GM18519 (cell line): Measurements from ENCODE around the gene SMG7.
"Not testable (repeated sequence)": the region's sequence is repeated elsewhere in the genome, so short reads cannot be mapped to it uniquely, and the experiment has no call there.

Experiments
- ATAC-seq: cut with Tn5 transposase; IDR thresholded peaks from one replicate; pipeline ENCODE4 v1.9.1; 2021; ENCODE audit warnings: mild to moderate bottlenecking, moderate library complexity; ENCODE audit not compliant: unreplicated experiment, low FRiP score

Gene SMG7, protein sequence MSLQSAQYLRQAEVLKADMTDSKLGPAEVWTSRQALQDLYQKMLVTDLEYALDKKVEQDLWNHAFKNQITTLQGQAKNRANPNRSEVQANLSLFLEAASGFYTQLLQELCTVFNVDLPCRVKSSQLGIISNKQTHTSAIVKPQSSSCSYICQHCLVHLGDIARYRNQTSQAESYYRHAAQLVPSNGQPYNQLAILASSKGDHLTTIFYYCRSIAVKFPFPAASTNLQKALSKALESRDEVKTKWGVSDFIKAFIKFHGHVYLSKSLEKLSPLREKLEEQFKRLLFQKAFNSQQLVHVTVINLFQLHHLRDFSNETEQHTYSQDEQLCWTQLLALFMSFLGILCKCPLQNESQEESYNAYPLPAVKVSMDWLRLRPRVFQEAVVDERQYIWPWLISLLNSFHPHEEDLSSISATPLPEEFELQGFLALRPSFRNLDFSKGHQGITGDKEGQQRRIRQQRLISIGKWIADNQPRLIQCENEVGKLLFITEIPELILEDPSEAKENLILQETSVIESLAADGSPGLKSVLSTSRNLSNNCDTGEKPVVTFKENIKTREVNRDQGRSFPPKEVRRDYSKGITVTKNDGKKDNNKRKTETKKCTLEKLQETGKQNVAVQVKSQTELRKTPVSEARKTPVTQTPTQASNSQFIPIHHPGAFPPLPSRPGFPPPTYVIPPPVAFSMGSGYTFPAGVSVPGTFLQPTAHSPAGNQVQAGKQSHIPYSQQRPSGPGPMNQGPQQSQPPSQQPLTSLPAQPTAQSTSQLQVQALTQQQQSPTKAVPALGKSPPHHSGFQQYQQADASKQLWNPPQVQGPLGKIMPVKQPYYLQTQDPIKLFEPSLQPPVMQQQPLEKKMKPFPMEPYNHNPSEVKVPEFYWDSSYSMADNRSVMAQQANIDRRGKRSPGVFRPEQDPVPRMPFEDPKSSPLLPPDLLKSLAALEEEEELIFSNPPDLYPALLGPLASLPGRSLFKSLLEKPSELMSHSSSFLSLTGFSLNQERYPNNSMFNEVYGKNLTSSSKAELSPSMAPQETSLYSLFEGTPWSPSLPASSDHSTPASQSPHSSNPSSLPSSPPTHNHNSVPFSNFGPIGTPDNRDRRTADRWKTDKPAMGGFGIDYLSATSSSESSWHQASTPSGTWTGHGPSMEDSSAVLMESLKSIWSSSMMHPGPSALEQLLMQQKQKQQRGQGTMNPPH

DNA sequence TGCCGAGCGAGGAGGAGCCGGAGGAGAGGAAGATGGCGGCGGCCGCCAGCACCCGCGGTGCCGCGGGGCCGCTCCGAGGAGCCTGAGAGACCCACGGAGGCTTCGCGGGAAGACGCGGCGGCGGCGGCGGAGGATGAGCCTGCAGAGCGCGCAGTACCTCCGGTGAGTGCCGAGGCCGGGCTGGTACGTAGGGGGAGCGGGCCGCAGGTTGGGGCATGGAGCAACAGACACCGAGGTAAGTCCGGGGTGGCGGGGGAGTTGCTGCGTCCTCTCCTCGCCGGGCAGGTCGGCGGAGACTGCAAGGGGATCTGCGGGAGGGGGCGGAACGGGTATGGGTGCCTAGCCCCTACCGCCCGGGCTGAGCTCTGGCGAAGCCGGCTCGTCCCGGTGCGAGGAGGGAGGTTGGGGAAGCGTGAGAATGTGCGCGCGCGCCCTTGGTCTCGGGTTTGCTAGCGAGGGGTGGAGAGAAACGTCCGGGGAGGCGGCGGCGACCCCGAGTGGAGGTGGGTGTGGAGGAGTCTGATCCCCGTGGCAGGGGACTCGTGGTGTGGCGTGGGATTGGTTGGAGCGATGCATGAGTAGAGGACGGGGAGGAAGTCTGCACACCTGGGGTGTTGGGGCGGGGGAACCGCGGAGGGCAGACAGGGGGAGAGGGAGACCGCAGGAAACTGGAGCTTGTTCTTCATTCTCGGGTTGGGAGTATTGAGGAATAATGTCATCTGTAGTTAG, at the start of gene SMG7:
Gene SMG7 (plus strand): TSS at position 12 of the 729 bp plus-strand sequence. CDS start 122 bp downstream, at position 134.
- ATAC-seq: peak; percentile 8

DNA sequence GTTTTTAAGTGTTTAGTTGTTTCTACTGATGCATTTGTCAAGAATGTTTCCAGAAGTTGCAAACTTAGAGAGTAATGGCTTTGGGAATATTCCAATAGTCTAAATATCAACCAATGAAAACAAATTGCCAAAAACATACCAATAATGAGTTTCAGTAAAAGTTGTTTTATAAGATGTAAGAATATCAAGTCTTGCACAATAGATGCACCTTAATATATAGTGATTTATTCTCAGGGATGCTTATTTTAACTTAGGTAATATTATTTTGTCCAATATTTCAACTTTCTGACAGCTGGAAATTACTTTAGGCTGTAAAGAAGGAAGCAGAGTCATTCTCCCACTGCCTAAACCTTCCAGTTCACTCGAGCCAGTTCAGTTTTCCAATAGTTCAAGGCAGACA, 48.8 kb upstream of the SMG7 start:
- no peak for ATAC-seq

DNA sequence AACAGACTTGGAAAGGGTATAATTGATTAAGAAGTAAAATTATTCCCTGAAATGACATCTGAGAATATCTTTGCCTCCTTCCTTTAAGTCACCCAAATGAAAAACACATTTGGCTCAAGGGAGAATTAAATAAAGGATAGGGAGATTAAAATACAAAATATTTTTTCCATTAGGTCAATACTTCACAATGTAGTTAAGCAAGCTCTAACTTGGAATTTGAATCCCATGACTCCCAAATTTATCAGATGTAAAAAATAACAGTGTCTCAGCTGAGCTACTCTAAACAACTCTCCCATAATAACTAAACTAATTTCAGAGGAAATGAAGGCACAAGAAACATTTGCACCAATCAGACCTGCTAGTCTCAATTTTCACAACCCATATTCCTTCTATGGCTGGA, 47.6 kb upstream of the SMG7 start:
- no peak for ATAC-seq

DNA sequence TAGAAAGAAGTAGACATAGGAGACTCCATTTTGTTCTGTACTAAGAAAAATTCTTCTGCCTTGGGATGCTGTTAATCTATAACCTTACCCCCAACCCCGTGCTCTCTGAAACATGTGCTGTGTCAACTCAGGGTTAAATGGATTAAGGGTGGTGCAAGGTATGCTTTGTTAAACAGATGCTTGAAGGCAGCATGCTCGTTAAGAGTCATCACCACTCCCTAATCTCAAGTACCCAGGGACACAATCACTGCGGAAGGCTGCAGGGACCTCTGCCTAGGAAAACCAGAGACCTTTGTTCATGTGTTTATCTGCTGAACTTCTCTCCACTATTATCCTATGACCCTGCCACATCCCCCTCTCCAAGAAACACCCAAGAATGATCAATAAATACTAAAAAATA, 44.7 kb upstream of the SMG7 start:
- ATAC-seq: not testable (repeated sequence)

DNA sequence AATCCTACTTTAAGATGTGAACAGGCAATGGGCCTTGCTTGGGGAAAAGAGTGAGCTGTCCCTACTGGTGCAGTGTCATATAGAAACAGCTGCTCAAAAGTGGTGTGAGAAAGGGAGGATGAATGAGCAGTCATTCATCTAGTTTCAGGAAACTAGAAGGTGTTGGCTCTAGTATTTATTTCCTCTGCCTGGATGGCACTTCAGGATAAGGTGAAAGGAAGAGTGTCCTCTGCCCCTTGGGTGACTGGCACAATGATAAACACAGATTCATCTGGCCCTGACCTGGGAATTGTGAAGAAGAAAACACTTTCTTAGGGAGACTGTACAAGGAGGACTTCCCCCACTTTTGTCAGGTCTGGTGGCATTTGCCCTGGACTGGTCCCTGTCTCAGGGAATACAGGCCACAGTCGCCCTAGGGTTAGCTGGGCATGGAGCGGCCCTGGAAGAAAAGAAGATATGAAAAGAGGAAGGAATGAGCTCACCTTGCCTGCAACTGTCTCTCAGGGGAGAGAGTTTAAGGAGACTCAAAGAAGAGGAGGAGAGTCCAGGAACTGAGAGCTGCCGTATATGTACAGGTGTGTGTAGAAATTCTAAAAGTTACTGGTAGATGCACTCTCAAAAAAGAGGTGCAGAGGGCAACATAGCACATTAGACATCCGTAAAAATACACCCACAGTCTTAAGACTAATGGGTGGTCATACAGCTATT, 40.3 kb upstream of the SMG7 start:
- ATAC-seq: no peak

DNA sequence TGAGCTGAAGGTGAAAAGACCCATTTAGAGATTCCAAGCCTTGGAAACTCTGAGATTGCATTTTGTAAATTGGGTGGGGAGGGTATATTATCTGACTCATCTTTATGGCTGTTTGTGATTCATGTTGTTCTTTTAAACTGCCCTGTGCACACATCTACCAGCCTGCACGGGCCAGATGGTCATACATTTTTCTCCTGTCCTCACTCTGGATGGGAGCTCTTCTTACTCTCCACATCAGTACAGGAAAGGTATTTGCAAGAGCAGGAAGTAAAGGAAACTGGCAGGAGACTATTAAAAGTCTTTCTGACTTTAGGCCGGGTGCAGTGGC, 39.8 kb upstream of the SMG7 start:
- ATAC-seq: no peak

DNA sequence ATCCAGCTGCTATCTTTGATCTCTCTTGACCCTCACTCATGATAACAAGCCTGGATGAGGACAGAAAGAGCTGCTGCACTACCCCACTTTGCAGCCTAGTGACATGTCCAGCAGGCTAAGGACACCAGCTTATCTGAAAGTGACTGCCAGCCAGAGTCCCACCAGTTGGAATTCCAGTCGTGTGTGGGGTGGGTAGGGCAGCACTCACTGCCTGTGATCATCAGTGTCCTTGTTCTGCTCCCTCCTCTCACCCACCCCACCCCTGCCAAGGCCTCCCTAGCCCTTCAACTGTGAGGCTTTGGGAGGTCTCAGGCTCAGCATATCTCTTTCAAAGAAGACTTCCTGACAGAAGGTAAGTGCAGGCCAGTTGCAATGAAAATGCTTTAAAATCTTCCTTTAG, 38.6 kb upstream of the SMG7 start:
- no peak for ATAC-seq

DNA sequence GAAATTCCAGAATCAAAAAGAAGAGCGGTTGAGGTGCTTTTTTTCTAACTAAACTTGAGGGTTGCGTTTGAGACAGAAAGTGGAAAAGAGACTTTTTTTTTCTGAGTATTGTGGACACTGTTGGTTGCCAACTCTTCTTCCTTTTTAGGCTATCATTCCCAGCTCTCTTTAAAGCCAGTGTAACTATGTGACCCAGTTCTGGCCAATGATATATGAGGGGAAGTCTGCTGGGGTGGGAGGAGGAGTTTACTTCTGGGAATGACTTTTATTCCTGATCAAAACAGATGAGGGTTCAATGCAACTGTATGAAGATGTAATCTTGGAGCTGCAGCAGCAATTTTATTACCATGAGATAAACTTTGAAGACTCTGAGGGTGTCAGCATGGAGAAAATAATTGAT, 36.8 kb upstream of the SMG7 start:
- no peak for ATAC-seq

DNA sequence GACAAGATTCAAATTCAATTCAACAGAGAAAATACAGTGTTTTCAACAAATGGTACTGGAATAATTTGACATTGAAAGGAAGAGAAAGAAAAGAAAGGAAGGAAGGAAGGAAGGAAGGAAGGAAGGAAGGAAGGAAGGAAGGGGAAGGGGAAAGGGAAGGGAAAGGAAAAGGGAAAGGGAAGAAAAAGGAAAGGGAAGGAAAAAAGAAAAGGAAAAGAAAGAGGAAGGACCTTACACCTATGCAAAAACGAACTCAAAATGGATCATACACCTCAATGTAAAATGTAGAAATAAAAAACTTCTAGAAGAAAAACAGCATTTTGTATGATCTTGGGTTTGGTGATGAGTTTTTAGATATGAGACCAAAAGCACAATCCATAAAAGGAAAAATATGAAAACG, 34.2 kb upstream of the SMG7 start:
- no peak for ATAC-seq

DNA sequence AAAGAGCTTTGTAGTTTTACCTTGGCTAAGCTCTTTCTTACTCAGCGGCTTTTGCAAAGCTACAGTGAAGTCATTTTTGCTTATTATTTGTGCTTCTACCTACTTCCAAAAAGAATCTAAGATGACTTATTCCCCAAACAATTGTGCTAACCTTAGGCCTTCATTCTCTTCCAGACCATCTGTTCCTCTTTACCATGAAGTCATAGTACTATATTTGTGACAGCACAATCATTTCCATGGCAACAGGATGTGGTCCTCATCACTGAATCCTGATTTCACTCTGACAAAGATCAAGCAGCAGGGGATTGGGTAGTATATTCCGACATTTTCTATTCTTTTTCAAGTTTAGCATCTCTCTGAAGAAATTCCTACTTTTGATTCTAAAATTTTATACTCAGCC, 29.3 kb upstream of the SMG7 start:
- no peak for ATAC-seq

DNA sequence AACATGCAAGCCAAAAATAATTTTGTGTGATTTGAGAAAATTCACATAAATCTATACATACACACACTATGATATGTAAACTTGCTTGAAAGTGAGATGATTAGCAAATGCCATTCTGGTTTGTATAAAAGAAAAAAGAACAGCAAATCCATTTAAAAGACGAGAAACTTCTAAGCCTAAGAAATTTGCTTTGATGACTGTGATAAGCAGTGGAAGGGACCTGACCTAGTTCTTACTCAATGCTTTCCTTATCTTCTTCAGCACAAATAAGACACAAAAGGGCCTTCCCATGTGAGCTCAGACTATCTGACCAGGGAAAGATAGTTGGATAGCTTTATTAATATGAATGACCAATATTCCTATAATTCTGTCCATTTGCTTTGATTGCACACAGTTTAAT, 28.8 kb upstream of the SMG7 start:
- no peak for ATAC-seq

DNA sequence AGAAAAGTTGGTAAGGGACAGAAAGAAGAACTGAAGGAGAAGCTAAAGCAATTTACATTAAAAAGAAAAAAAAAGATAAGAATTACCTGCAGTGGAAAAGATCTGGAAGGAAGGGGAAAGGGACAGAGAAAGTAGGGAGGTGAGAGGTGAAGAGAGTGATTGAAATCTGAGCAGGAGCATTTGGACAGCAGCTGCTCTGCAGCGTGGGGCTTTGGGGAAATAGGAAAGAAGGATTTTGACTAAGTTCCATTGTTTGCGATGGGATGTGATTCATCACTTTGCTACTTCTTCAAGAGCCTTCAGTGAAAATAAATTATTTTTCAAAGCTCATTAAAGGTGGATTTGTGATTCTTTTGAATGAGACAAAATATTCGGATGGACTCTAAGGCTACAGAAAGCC, 28.1 kb upstream of the SMG7 start:
- ATAC-seq: no peak

DNA sequence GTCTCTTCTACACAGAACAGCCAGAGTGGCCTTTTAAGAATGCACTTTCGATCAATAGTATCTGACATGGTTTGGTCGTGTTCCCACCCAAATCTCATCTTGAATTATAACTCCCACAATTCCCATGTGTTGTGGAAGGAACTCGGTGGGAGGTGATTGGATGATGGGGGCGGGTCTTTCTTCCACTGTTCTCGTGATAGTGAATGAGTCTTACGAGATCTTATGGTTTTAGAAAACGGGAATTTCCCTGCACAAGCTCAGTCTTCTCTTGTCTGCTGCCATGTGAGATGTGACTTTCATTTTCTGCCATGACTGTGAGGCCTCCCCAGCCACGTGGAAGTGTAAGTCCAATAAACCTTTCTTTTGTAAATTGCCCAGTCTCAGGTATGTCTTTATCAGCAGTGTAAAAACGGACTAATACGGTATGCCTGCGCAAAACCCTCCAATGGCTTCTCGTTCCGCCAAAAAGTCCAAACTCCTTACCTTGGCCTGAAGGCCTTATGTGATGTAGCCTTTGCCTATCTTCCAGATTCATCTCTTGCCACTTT, 23.0 kb upstream of the SMG7 start:
- no peak for ATAC-seq

DNA sequence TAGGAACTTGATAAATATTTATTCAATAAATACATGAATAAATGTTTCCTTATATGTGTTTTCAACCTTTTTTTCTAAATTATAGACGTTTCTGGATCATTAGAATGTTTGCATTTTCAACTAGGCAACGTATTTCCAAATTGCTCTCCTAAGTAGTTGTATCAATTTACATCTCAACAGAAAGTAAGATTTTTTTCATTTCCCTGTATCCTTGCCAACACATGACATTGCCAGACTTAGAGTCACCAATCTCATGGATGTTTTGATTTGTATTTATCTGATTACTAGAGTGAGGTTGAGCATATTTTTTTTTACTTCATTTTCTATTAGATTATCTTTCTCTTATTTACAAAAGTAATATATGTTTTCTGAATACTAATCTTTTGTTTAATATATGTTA, 22.2 kb upstream of the SMG7 start:
- no peak for ATAC-seq

DNA sequence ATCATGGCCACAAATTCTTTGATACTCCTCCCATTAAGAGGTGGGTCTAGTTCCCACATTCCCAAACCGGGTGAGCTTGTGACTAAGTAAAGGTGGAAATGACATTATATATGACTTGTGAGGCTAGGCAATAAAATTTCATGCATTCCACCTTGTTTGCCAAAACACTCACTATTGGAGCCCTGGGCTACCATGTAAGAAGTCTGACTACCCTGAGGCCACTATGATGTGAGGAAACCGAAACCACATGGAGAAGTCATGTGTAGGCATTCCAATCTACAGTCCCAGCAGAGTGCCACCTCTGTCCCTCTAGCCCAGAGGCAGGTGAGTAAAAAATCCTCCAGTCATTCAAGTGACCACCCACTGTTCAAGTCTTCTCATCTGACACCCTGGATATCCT, 17.9 kb upstream of the SMG7 start:
- ATAC-seq: no peak

DNA sequence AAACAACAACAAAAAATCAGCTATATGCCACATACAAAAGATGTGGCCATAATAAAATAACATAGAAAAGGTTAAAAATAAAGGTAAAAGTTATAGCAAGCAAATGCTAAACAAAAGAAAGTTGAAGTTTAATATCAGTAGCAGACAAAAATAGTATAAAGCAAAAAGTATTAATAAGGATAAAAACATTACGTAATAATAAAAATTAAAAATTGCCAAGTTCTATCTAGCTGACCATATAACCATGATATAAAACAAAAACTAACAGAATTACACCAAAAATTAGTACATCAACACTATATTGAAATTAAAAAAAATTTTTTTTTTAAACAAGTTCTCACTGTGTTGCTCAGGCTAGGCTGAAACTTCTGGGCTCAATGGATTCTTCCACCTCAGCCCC, 15.5 kb upstream of the SMG7 start:
- ATAC-seq: no peak

DNA sequence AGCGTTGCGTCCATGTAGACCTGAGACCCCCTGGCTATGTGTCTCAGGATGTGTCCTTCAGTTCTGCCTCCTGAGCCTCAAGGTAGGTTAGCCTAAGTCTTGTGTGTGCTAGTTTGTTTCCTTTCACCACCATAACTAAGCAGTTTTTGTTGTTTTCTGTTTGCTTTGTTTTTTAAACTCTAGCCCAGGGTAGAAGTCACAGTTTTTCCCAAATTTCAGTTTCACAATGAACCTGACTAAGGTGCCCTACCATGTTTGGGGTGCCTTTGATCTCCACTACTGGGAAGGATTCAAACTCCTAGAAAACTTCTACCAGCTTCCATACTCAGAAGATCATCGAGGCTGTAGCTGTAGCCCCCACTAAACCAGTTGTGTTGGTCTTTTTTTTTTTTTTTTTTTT, 14.8 kb upstream of the SMG7 start:
- ATAC-seq: no peak

DNA sequence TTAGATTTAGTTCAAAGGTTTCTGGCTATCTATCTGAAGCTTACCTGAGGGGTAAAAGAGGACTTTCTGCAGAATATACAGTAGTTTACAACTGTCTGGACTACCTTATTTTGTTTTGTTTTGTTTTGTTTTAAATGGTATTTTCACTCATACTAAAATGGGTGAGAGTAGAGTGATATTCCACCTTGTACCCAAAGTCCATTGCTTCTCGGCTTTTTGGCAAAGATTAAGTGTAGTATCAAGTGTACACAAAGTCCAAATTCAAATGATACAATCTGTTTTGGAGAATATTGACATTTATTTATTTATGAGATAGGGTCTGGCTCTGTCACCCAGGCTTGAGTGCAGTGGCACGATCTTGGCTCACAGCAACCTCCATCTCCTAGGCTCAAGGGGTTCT, 11.7 kb upstream of the SMG7 start:
- no peak for ATAC-seq

DNA sequence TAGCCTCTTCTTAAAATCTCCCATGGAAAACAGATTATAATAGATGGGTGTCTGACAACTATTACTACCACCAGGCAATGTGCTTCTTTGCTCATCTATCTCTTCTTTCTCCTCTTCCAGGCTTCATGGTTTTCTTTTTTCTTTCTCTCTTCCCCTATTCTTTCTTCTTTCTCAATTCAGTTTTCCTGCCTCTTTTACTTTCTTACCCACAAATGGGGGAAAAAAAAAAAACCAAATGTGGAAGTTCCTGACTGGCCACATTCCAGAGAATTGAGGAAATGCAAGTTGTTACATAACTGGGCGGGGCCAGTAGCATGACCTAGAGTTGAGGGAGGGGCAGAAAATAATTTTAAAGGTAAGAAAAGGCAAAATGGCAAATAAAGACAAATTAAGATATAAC, 10.9 kb upstream of the SMG7 start:
- ATAC-seq: no peak

DNA sequence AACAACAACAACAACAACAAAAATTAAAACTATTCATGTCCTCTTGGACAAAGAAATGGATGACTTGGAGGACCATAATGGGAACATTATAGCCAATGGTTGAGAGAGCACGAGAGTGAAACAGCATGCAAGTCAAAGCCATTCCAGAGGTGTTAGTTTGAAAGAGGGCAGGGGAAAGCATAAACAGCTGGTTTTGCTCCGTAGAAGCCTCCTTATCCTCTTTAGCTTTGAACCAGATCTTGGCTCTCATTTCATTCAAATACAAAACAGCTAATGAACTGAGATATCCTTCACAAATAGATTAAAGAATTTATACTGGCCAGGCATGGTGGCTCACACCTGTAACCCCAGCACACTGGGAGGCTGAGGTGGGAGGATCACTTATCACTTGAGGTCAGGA, 8.7 kb upstream of the SMG7 start:
- no peak for ATAC-seq
